Kidney (tissue), 14 donors: ENCODE measurements around the gene PEAK1. TPM values are rescaled to one million over a fixed set of nuclear protein-coding genes. Genes with fewer than 3 reads are reported as not detected.
A peak's percentile ranks its signal among the peaks of the same experiment; 100 is the strongest.
"Not testable (repeated sequence)": the region's sequence is repeated elsewhere in the genome, so short reads cannot be mapped to it uniquely, and the experiment has no call there.

Source experiments
- DNase-seq, 5 donors: peaks; one replicate each; pipeline ENCODE4 v3.0.0-alpha.2; 2013 to 2020
- FAIRE-seq: peaks from 2 replicates; lab custom pipeline; 2012; peaks lifted over from hg19 to GRCh38; lab: Jason Lieb, UNC
- H3K27ac ChIP-seq, 2 donors: one replicate each; pipeline ENCODE4 v1.7.0; 2013; ENCODE audit warnings: low read depth in 2 of 2, low read length in 2 of 2, inconsistent platforms in 1 of 2
- H3K27me3 ChIP-seq: one replicate; pipeline ENCODE4 v1.7.1; 2013; ENCODE audit warnings: low read length, inconsistent platforms; ENCODE audit not compliant: control insufficient read depth, insufficient read depth
- H3K36me3 ChIP-seq, 3 donors: one replicate each; pipeline versions ENCODE4 v1.7.0 to v1.7.1; 2013; ENCODE audit warnings: low read length in 3 of 3, control low read depth in 1 of 3, inconsistent platforms in 1 of 3; ENCODE audit not compliant: insufficient read depth in 3 of 3, control insufficient read depth in 2 of 3
- H3K4me1 ChIP-seq, 3 donors: one replicate each; pipeline versions ENCODE4 v1.7.0 to v1.7.1; 2013; ENCODE audit warnings: low read length in 3 of 3, inconsistent platforms in 1 of 3, low read depth in 1 of 3; ENCODE audit not compliant: control insufficient read depth in 2 of 3, insufficient read depth in 2 of 3
- H3K4me3 ChIP-seq, 3 donors: one replicate each; pipeline versions ENCODE4 v1.7.0 to v1.8.1; 2013; ENCODE audit warnings: low read length in 3 of 3, control low read depth in 1 of 3, inconsistent platforms in 1 of 3
- H3K9ac ChIP-seq, 3 donors: one replicate each; pipeline versions ENCODE4 v1.7.0 to v1.7.1; 2013; ENCODE audit warnings: low read length in 3 of 3, control low read depth in 1 of 3, inconsistent platforms in 1 of 3
- H3K9me3 ChIP-seq, 3 donors: one replicate each; pipeline versions ENCODE4 v1.7.0 to v1.7.1; 2013; ENCODE audit warnings: low read length in 3 of 3, control low read depth in 1 of 3, inconsistent platforms in 1 of 3; ENCODE audit not compliant: control insufficient read depth in 2 of 3, insufficient read depth in 1 of 3
- intact Hi-C: fragments of 100-400 bp; cut with DNase I; formaldehyde crosslinking; loops from one replicate; pipeline ENCODE4 v1.11.1; 2022
- polyA plus RNA-seq: library from polyadenylated mRNA; stranded (reverse); fragments of 350-450 nt; fragmentation: Illumina TruSeq; extraction: RNeasy Lipid Tissue Mini Kit (QIAGEN cat#74804); gene quantifications from one replicate; pipeline ENCODE4 v1.2.3, GENCODE V29; 2014; ENCODE audit warnings: low read depth, low replicate concordance; ENCODE audit not compliant: insufficient read depth
- total RNA-seq: library from RNA; stranded (reverse); fragmentation: NEBNext Ultra II Directional; extraction: Animal tissue kit (Norgen Biotek cat#: 25700); gene quantifications from one replicate; pipeline ENCODE4 v1.2.1, GENCODE V29; 2021
- TF ChIP-seq, protein P1 (sequence below): IDR thresholded peaks from 3 replicates; pipeline ENCODE4 v1.5.1; 2012; ENCODE audit warnings: mild to moderate bottlenecking, moderate library complexity, borderline replicate concordance; ENCODE audit not compliant: insufficient read depth; ENCODE audit errors: extremely low read depth
- donor health status: control.
- donor health status: control.
- donor health status: control.
- donor health status: control.
- donor health status: control.
- donor health status: DM: yes; HTN: yes; CAD: no.
- donor health status: Normal renal cell carcinoma (clear cell type).

The PEAK1 gene
- total and polyA plus RNA-seq, 2 donors from 2014 or later = 2.9 to 50.3 TPM

- H3K9me3 ChIP-seq = no peaks in the 10 kb centered on the region
- no peaks in the 10 kb centered on the region for H3K36me3 ChIP-seq
- intact Hi-C loops = loop anchor here (10.0 kb wide), 1 partner anchor 308 kb away; no protein-coding TSS in a partner anchor
- H3K4me1 ChIP-seq = peaks cover 0 to 6% (median 5%) of the 10 kb centered on the region in 3 donors
- DNase-seq = peak in 3 of 5 donors; percentile 18 to 65 (median 37)
- FAIRE-seq = no peak
- H3K9ac ChIP-seq = no peak overlapping the region
- TF ChIP-seq, protein P1, sequence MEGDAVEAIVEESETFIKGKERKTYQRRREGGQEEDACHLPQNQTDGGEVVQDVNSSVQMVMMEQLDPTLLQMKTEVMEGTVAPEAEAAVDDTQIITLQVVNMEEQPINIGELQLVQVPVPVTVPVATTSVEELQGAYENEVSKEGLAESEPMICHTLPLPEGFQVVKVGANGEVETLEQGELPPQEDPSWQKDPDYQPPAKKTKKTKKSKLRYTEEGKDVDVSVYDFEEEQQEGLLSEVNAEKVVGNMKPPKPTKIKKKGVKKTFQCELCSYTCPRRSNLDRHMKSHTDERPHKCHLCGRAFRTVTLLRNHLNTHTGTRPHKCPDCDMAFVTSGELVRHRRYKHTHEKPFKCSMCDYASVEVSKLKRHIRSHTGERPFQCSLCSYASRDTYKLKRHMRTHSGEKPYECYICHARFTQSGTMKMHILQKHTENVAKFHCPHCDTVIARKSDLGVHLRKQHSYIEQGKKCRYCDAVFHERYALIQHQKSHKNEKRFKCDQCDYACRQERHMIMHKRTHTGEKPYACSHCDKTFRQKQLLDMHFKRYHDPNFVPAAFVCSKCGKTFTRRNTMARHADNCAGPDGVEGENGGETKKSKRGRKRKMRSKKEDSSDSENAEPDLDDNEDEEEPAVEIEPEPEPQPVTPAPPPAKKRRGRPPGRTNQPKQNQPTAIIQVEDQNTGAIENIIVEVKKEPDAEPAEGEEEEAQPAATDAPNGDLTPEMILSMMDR = peak; percentile 54
- no peak overlapping the region for H3K4me3 ChIP-seq
- H3K27me3 ChIP-seq = no peaks in the 10 kb centered on the region
- peak overlapping the region in 1 of 2 donors; percentile 74 for H3K27ac ChIP-seq
These were observed 233.3 kb downstream of the PEAK1 start for GRCh38 chr15:77186594-77187011.

DNA sequence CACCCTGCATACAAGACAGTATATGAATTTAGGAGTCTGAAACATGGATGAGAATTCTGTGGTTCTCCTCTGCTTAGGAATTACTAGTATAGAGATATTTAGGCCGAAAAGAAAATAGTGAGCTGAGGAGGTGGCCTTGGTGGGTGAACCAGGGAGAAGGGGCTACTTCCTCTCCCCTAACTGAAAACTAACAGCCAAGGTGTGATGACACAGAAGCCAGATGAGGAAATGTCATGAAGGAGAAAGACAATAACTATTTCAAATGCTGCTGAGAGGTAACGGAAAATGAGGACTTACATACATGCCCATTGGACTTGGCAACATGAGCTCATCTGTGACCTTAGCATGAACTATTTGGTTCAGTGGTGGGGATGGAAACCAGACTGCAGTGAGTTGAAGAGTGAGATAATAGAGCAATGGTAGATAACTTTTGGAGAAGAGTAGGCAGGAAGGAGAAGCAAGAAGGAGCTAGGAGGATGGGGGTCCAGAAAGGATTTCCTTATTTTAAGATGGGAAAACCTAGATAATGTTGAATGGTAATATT is 234.6 kb downstream of the PEAK1 start:
- no peak for FAIRE-seq
- Histone ChIP-seq H3K27ac (no peak overlapping the region), H3K9ac (no peak overlapping the region), H3K9me3 (no peaks in the 10 kb centered on the region), H3K27me3 (no peaks in the 10 kb centered on the region), H3K4me3 (no peak overlapping the region), H3K36me3 (peaks cover 0 to 2% (median 0%) of the 10 kb centered on the region in 3 donors), H3K4me1 (peaks cover 0 to 6% (median 5%) of the 10 kb centered on the region in 3 donors)
- TF ChIP-seq, protein P1 = no peak
- DNase-seq = no peak
- intact Hi-C loops = loop anchor here (10.0 kb wide), 1 partner anchor 309 kb away; no protein-coding TSS in a partner anchor

DNA sequence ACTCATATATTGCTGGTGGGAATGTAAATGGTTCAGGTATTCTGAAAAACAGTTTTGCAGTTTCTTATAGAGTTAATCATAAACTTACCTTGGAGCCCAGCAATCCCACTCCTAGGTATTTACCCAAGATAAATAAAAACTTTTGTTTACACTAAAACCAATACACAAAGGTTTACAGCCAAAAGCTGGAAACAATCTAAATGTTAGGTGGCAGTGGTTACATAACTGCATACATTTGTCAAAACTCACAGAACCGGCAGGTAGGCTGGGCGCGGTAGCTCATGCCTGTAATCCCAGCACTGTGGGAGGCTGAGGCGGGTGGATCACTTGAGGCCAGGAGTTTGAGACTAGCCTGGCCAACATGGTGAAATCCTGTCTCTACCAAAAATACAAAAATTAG is 235.6 kb downstream of the PEAK1 start:
- not testable (repeated sequence) for H3K27ac ChIP-seq, H3K4me1 ChIP-seq
- intact Hi-C loops = loop anchor here (10.0 kb wide), 1 partner anchor 310 kb away; no protein-coding TSS in a partner anchor

GRCh38 chr15:77183066-77183465 is 236.8 kb downstream of the PEAK1 start:
- H3K9me3 ChIP-seq = no peaks in the 10 kb centered on the region
- TF ChIP-seq, protein P1 = no peak
- H3K27ac ChIP-seq = no peak overlapping the region
- H3K27me3 ChIP-seq = no peaks in the 10 kb centered on the region
- intact Hi-C loops = loop anchor here (10.0 kb wide), 1 partner anchor 312 kb away; no protein-coding TSS in a partner anchor
- H3K4me1 ChIP-seq = peaks cover 0 to 6% (median 5%) of the 10 kb centered on the region in 3 donors
- H3K36me3 ChIP-seq = peaks cover 0 to 2% (median 0%) of the 10 kb centered on the region in 3 donors
- DNase-seq = no peak
- FAIRE-seq = no peak
- H3K4me3 ChIP-seq = no peak overlapping the region
- H3K9ac ChIP-seq = no peak overlapping the region

More for the DNA sequence above, 235.6 kb downstream of the PEAK1 start:
- not testable (repeated sequence) for H3K9ac ChIP-seq, H3K4me3 ChIP-seq, H3K27me3 ChIP-seq, H3K9me3 ChIP-seq, DNase-seq, FAIRE-seq, H3K36me3 ChIP-seq
